NT2/D1 (cell line): Measurements from ENCODE around the gene ADAM8.
"Not testable (repeated sequence)": the region's sequence is repeated elsewhere in the genome, so short reads cannot be mapped to it uniquely, and the experiment has no call there.

ENCODE experiments used
- SUZ12 ChIP-seq: IDR thresholded peaks from 2 replicates; pipeline ENCODE4 v1.6.1; 2011; ENCODE audit not compliant: insufficient read length, insufficient read depth; ENCODE audit errors: extremely low read depth
- YY1 ChIP-seq: IDR thresholded peaks from 2 replicates; pipeline ENCODE4 v1.6.1; 2011; ENCODE audit not compliant: insufficient read length, insufficient read depth
- ZNF274 ChIP-seq: IDR thresholded peaks from 2 replicates; pipeline ENCODE4 v1.6.1; 2011; ENCODE audit warnings: mild to moderate bottlenecking, low read depth, low read length

DNA sequence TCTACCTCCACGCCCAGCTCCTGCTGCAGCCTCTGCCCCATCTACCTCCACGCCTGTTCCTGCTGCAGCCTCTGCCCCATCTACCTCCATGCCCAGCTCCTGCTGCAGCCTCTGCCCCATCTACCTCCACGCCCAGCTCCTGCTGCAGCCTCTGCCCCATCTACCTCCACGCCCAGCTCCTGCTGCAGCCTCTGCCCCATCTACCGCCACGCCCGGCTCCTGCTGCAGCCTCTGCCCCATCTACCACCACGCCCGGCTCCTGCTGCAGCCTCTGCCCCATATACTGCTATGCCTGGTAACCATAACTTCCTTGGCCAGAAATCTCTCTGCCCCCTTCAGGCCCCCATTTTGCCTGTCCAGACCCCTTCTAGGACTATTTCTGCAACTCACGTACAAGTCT lies 11.6 kb downstream of the ADAM8 start:
- TF ChIP-seq ZNF274, YY1, SUZ12: not testable (repeated sequence)
